Esophagus squamous epithelium (tissue), 4 donors: Measurements from ENCODE around the gene CHDH.

ENCODE experiments used
- CTCF ChIP-seq, 6 experiments: fragments of 450-650 bp in 4 of 6; fragments of 200-600 bp in 2 of 6; sonication (generic) in 2 of 6; IDR thresholded peaks; one replicate each; pipeline ENCODE4 v1.5.1; 2016 to 2019; ENCODE audit warnings: antibody characterized with exemption in 6 of 6, mild to moderate bottlenecking in 4 of 6, moderate library complexity in 4 of 6
- POLR2A ChIP-seq, 4 donors: fragments of 450-650 bp; IDR thresholded peaks; one replicate each; pipeline ENCODE4 v1.6.1; 2017; ENCODE audit warnings: antibody characterized with exemption in 4 of 4, mild to moderate bottlenecking in 4 of 4, moderate library complexity in 3 of 4

- TF ChIP-seq CTCF (IDR thresholded peaks at IDR 0.05) (no peak), POLR2A (IDR thresholded peaks at IDR 0.05) (no peak)
These were observed 41.2 kb upstream of the CHDH start for GRCh38 chr3:53887446-53887845.
